Coronary artery (tissue), 2 donors: ENCODE results near the gene PITPNC1.
"Not testable (repeated sequence)": the region's sequence is repeated elsewhere in the genome, so short reads cannot be mapped to it uniquely, and the experiment has no call there.

Experiments
- DNase-seq: peaks from one replicate; pipeline ENCODE4 v3.0.0-alpha.2; 2017; ENCODE audit warnings: low spot score
- H3K27ac ChIP-seq, 2 donors: fragments of 200-600 bp; sonication (generic); one replicate each; pipeline ENCODE4 v1.5.1; 2016 to 2019
- H3K4me3 ChIP-seq: fragments of 200-600 bp; sonication (generic); 2 replicates; pipeline ENCODE4 v1.5.1; 2016; ENCODE audit warnings: mild to moderate bottlenecking, moderate library complexity
- TF ChIP-seq, protein P1 (sequence below): fragments of 200-600 bp; sonication (generic); IDR thresholded peaks from one replicate; pipeline ENCODE4 v1.5.1; 2019; ENCODE audit warnings: antibody characterized with exemption

PITPNC1 gene

DNA sequence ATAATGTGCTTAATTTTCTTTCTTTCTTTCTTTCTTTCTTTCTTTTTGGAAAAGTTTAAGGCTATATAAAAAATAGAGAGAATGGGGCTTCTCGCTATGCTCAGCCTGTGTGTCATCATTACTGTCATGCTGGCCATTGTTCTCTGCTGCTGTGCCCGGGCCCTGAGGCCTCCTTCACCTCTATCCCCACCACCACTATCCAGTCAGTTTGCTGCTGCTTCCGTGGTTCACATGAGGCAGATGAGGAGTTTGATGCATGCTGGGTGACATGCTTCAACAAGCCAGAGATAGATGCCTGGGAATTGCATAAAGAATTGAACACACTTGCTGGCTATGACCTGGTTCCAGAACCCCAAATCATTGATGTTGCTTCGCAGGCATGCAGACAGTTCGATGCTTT, 36.3 kb downstream of the PITPNC1 start:
- Histone ChIP-seq H3K27ac (no peak overlapping the region), H3K4me3 (no peak overlapping the region)
- DNase-seq = no peak
- TF ChIP-seq, protein P1, sequence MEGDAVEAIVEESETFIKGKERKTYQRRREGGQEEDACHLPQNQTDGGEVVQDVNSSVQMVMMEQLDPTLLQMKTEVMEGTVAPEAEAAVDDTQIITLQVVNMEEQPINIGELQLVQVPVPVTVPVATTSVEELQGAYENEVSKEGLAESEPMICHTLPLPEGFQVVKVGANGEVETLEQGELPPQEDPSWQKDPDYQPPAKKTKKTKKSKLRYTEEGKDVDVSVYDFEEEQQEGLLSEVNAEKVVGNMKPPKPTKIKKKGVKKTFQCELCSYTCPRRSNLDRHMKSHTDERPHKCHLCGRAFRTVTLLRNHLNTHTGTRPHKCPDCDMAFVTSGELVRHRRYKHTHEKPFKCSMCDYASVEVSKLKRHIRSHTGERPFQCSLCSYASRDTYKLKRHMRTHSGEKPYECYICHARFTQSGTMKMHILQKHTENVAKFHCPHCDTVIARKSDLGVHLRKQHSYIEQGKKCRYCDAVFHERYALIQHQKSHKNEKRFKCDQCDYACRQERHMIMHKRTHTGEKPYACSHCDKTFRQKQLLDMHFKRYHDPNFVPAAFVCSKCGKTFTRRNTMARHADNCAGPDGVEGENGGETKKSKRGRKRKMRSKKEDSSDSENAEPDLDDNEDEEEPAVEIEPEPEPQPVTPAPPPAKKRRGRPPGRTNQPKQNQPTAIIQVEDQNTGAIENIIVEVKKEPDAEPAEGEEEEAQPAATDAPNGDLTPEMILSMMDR = no peak

DNA sequence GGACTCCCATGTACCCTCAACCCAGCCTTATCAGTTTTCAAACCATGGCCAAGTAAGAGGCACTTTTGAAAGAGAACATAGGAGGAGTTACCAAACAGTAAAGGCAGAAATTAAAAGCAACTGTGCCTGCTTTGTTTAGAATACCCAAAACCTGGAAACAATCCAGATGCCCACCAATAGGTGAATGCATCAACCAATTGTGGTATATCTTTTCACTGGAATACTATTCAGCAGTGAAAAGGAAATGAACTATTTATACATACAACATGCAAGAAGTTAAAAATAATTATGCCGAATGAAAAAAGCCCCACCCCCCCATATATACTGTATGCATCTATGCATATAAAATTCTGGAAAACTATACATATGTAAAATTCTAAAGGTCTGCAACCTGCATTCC, 37.0 kb downstream of the PITPNC1 start:
- TF ChIP-seq, protein P1 = no peak
- H3K27ac ChIP-seq = no peak overlapping the region
- DNase-seq = no peak
- no peak overlapping the region for H3K4me3 ChIP-seq

DNA sequence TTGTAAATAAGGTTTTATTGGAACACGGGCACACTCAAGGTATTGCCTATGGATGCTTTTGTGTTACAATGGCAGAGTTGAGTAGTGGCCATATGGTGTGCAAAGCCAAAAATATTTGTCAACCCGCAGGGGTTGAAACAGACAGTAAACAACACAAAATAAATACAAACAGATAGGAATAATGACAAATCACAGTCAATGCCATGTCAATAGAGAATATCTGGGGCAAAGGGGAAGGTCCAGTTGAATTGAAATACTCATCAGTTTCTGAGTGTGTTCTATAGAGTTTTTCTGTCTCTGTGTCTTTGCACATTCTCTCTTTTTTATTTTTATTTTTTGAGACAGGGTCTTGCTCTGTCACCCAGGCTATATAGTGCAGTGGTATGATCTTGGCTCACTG, 37.5 kb downstream of the PITPNC1 start:
- no peak overlapping the region for H3K27ac ChIP-seq
- H3K4me3 ChIP-seq = no peak overlapping the region
- TF ChIP-seq, protein P1 = no peak
- DNase-seq = no peak

DNA sequence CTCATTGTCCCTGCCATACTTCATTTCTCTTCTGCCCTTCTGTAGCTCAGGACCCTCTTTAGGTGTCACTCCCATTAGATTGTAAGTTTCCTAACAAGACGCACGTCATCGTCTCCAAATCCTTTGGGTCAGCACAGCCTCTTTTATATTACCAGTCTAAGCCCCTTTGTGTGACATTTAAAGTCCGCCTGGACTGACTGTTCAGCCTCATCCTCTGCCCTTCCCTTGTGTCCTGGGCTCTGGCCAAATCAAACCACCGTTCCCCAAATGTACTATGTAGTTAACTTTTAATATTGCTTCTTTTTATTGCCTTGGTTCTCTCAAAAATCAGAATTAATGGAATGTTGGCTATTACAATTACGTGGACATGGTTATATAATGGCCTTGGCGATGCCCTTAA, 38.2 kb downstream of the PITPNC1 start:
- no peak for DNase-seq
- no peak overlapping the region for H3K27ac ChIP-seq
- TF ChIP-seq, protein P1 = no peak
- no peak overlapping the region for H3K4me3 ChIP-seq

DNA sequence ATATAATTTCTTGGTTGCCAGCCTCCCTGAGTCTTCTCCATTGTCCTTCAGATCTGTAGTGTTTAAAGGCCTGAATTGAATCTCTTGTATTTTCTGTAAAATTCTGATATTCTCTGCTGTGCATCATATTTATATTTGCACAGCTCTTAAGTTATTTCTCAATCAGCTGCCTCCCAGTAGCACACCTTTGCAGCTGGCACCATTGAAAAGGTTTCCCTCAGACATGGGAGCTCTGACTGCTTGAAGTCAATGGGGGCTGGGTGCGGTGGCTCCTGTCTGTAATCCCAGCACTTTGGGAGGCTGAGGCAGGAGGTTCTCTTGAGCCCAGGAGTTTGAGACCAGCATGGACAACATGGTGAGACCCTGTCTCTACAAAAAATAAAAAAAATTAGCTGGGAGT, 40.4 kb downstream of the PITPNC1 start:
- H3K27ac ChIP-seq = no peak overlapping the region
- TF ChIP-seq, protein P1 = no peak
- H3K4me3 ChIP-seq = no peak overlapping the region
- DNase-seq = no peak

DNA sequence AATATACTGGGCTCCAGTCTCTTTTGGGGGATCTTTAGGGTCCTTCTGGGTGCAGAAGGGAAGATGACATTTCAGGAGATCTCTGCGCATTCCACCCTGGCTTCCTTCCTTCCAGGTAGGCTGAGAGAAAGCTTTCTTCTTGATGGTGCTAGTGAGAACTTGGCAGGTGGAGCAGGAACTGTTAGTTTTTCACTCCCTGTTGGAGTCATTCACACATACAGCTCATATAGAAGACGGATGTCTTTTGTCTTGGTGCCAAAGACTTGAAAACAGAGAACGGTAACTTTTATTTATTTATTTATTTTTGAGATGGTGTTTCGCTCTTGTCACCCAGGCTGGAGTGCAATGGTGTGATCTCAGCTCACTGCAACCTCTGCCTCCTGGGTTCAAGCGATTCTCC, 43.9 kb downstream of the PITPNC1 start:
- Histone ChIP-seq H3K27ac (peak overlapping the region in 1 of 2 donors; percentile 57), H3K4me3 (no peak overlapping the region)
- no peak for DNase-seq
- TF ChIP-seq, protein P1 = no peak

DNA sequence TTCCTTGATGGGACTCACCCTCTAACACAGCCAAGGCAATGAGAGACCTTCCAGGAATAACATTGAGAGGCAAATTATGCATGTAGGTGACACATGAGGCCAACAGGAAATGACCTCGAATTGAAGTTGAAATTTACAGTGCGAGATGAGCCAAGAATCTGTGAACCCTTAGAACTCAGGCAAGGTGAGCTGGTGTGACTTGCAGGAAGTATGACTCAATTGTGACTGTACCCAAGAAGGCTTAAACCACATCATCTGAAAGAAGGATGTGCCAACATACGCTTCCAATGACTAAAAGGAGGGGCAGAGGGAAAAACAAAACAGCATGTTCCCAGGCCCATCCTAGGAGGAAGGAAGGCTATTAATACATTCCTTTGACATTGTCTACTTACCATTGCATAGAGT, 44.8 kb downstream of the PITPNC1 start:
- DNase-seq = no peak
- no peak overlapping the region for H3K4me3 ChIP-seq
- TF ChIP-seq, protein P1 = no peak
- H3K27ac ChIP-seq = peak overlapping the region in 1 of 2 donors; percentile 57

DNA sequence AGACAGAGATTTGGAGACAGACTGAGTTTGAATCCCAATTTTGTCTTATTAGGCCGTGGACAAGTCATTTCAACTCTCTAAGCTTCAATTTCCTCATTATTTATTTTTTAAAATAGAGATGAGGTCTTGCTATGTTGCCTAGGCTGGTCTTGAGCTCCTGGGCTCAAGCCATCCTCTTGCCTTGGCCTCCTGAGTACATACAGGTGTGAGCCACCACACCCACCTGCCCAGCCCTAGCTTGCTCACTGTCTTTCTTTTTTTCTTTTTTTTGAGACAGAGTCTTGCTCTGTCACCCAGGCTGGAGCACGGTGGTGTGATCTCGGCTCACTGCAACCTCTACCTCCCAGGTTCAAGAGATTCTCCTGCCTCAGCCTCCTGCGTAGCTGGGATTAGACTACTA, 45.2 kb downstream of the PITPNC1 start:
- not testable (repeated sequence) for H3K4me3 ChIP-seq, DNase-seq
- H3K27ac ChIP-seq = peak overlapping the region in 1 of 2 donors; percentile 55
